HepG2 (cell line): ENCODE data around the gene PRADC1. TPM values are rescaled to one million over a fixed set of nuclear protein-coding genes. Genes with fewer than 3 reads are reported as not detected.

Experiments used
- CEBPB ChIP-seq: IDR thresholded peaks from 2 replicates; pipeline ENCODE4 v1.6.1; 2011; ENCODE audit warnings: low read depth, low read length, improper control_type of control experiment, borderline replicate concordance
- DBP ChIP-seq: sonication (generic); formaldehyde crosslinking; IDR thresholded peaks from 2 replicates; pipeline ENCODE4 v1.4.0; 2020; ENCODE audit warnings: missing genetic modification reagents; ENCODE audit errors: not compliant biosample characterization
- MLLT10 ChIP-seq: sonication (generic); formaldehyde crosslinking; IDR thresholded peaks from 2 replicates; pipeline ENCODE4 v1.4.0; 2020; ENCODE audit warnings: missing genetic modification reagents
- MYC ChIP-seq: sonication (generic); formaldehyde crosslinking; IDR thresholded peaks from 2 replicates; pipeline ENCODE4 v1.9.0; 2021; ENCODE audit warnings: missing genetic modification reagents, borderline replicate concordance
- NCOA1 ChIP-seq: sonication (generic); formaldehyde crosslinking; IDR thresholded peaks from 2 replicates; pipeline ENCODE4 v1.9.0; 2021; ENCODE audit warnings: missing genetic modification reagents
- NR1H2 ChIP-seq: sonication (generic); formaldehyde crosslinking; IDR thresholded peaks from 2 replicates; pipeline ENCODE4 v1.8.1; 2022; ENCODE audit warnings: low read depth, missing genetic modification reagents, borderline replicate concordance
- REPIN1 ChIP-seq: sonication (generic); formaldehyde crosslinking; IDR thresholded peaks from 2 replicates; pipeline ENCODE4 v1.8.0; 2022; ENCODE audit warnings: missing genetic modification reagents, low read depth, mild to moderate bottlenecking, borderline replicate concordance
- SOX5 ChIP-seq: IDR thresholded peaks from 2 replicates; pipeline ENCODE4 v1.6.1; 2016; ENCODE audit warnings: borderline replicate concordance
- TIGD3 ChIP-seq: sonication (generic); formaldehyde crosslinking; IDR thresholded peaks from 2 replicates; pipeline ENCODE4 v1.5.1; 2020; ENCODE audit warnings: mild to moderate bottlenecking, missing genetic modification reagents, borderline replicate concordance
- ZBTB40 ChIP-seq, 2 experiments: fragments of 450-650 bp in 1 of 2; sonication (generic) in 1 of 2; formaldehyde crosslinking in 1 of 2; IDR thresholded peaks; 2 replicates each; pipeline versions ENCODE4 v1.6.1 to v1.8.0; 2016 to 2022; ENCODE audit warnings: antibody characterized with exemption in 1 of 2, mild to moderate bottlenecking in 1 of 2, missing genetic modification reagents in 1 of 2
- ZKSCAN8 ChIP-seq: IDR thresholded peaks from 2 replicates; pipeline ENCODE4 v1.6.1; 2016; ENCODE audit warnings: borderline replicate concordance, missing genetic modification reagents, missing compliant biosample characterization
- ZNF350 ChIP-seq: sonication (generic); formaldehyde crosslinking; IDR thresholded peaks from 2 replicates; pipeline ENCODE4 v1.4.0; 2020; ENCODE audit warnings: mild to moderate bottlenecking, low read depth, missing genetic modification reagents, borderline replicate concordance
- ZNF614 ChIP-seq: IDR thresholded peaks from 2 replicates; pipeline ENCODE4 v1.6.1; 2018; ENCODE audit warnings: missing biosample characterization, missing genetic modification reagents, inconsistent platforms, borderline replicate concordance
- ZNF672 ChIP-seq: sonication (generic); formaldehyde crosslinking; IDR thresholded peaks from 2 replicates; pipeline ENCODE4 v1.8.1; 2022; ENCODE audit warnings: missing genetic modification reagents
- ZZZ3 ChIP-seq: sonication (generic); formaldehyde crosslinking; IDR thresholded peaks from 2 replicates; pipeline ENCODE4 v1.4.0; 2020; ENCODE audit warnings: missing genetic modification reagents, mild to moderate bottlenecking, borderline replicate concordance
- polyA plus RNA-seq, 8 experiments: library from polyadenylated mRNA; depleted of rRNA in 3 of 8; stranded (reverse) in 7 of 8; unstranded in 1 of 8; fragments of >200 nt; fragmentation: Illumina TruSeq in 4 of 8; extraction: Trizol in 4 of 8; gene quantifications; 2 replicates each; pipeline versions ENCODE4 v1.2.1 to v1.2.3, GENCODE V29; 2011 to 2016; ENCODE audit warnings: low read depth in 4 of 8, missing spikeins in 1 of 8, mixed read lengths in 1 of 8; ENCODE audit not compliant: insufficient read depth in 1 of 8
- total RNA-seq, 5 experiments: library from RNA; depleted of rRNA; stranded (reverse); fragments of >200 nt; fragmentation: Illumina TruSeq; extraction: Trizol; gene quantifications; 2 replicates each; pipeline ENCODE4 v1.2.3, GENCODE V29; 2016; ENCODE audit warnings: low read depth in 1 of 5

Gene PRADC1
- total and polyA plus RNA-seq, 2 of the 13 experiments (the other 11 are each of a cell fraction or from before 2014, with no cell fraction given) = 12.1 to 37.2 TPM

GRCh38 chr2:73262108-73262651 lies 29.1 kb upstream of the PRADC1 start (continued):
- TF ChIP-seq ZZZ3 (no peak), MLLT10 (CRISPR knock-in tag) (no peak), SOX5 (peak; percentile 96), MYC (CRISPR knock-in tag) (no peak; the same call in 1 of the 2 replicates), ZNF350 (no peak), TIGD3 (CRISPR knock-in tag) (no peak), NCOA1 (no peak; the same call in 1 of the 2 replicates), CEBPB (peak; percentile 67; the same call in 1 of the 2 replicates), ZNF614 (CRISPR knock-in tag) (peak; percentile 96), NR1H2 (CRISPR knock-in tag) (no peak), DBP (CRISPR knock-in tag) (no peak), REPIN1 (no peak; the same call in 1 of the 2 replicates), ZKSCAN8 (CRISPR knock-in tag) (peak; percentile 67; the same call in 1 of the 2 replicates), ZNF672 (CRISPR knock-in tag) (no peak), ZBTB40 (IDR thresholded peaks at IDR 0.05) (no peak), ZBTB40 (CRISPR knock-in tag; IDR thresholded peaks at IDR 0.05) (peak; percentile 57; the same call in 1 of the 2 replicates)
